Adrenal gland (tissue), 5 donors: ENCODE measurements around the gene MYH13.

Experiments
- POLR2A ChIP-seq, 2 donors: fragments of 450-650 bp; IDR thresholded peaks; one replicate each; pipeline ENCODE4 v1.6.1; 2017; ENCODE audit warnings: antibody characterized with exemption in 2 of 2, mild to moderate bottlenecking in 2 of 2, moderate library complexity in 1 of 2
- TF ChIP-seq, protein P1 (sequence below), 6 experiments: fragments of 450-650 bp in 4 of 6; fragments of 200-600 bp in 2 of 6; sonication (generic) in 1 of 6; IDR thresholded peaks; 1 replicate in 5 of 6; 2 replicates in 1 of 6; pipeline versions ENCODE4 v1.5.1 to v1.8.0; 2016 to 2021; ENCODE audit warnings: antibody characterized with exemption in 6 of 6, mild to moderate bottlenecking in 2 of 6, moderate library complexity in 1 of 6
- donor health status: DM: no; HTN: no; CAD: no.

- TF ChIP-seq, protein P1, sequence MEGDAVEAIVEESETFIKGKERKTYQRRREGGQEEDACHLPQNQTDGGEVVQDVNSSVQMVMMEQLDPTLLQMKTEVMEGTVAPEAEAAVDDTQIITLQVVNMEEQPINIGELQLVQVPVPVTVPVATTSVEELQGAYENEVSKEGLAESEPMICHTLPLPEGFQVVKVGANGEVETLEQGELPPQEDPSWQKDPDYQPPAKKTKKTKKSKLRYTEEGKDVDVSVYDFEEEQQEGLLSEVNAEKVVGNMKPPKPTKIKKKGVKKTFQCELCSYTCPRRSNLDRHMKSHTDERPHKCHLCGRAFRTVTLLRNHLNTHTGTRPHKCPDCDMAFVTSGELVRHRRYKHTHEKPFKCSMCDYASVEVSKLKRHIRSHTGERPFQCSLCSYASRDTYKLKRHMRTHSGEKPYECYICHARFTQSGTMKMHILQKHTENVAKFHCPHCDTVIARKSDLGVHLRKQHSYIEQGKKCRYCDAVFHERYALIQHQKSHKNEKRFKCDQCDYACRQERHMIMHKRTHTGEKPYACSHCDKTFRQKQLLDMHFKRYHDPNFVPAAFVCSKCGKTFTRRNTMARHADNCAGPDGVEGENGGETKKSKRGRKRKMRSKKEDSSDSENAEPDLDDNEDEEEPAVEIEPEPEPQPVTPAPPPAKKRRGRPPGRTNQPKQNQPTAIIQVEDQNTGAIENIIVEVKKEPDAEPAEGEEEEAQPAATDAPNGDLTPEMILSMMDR (IDR thresholded peaks at IDR 0.05), result no peak
- TF ChIP-seq POLR2A (IDR thresholded peaks at IDR 0.05), result no peak
Observed at GRCh38 chr17:10328206-10328605, 44.6 kb downstream of the MYH13 start.
